Suprapubic skin (tissue), 4 donors: ENCODE results near the gene RPS6KA4. TPM values are rescaled to one million over a fixed set of nuclear protein-coding genes. Genes with fewer than 3 reads are reported as not detected.

Experiments used
- DNase-seq, 2 donors: peaks; one replicate each; pipeline ENCODE4 v3.0.0-alpha.2; 2019; ENCODE audit warnings: low spot score in 2 of 2
- H3K27ac ChIP-seq: fragments of 200-600 bp; sonication (generic); one replicate; pipeline ENCODE4 v1.5.1; 2019
- H3K27me3 ChIP-seq: fragments of 200-600 bp; sonication (generic); one replicate; pipeline ENCODE4 v1.5.1; 2019
- H3K36me3 ChIP-seq: fragments of 200-600 bp; sonication (generic); one replicate; pipeline ENCODE4 v1.5.1; 2019
- H3K4me1 ChIP-seq: fragments of 200-600 bp; sonication (generic); one replicate; pipeline ENCODE4 v1.5.1; 2019
- H3K4me3 ChIP-seq: fragments of 200-600 bp; sonication (generic); one replicate; pipeline ENCODE4 v1.5.1; 2019; ENCODE audit warnings: mild to moderate bottlenecking
- H3K9me3 ChIP-seq: fragments of 200-600 bp; sonication (generic); one replicate; pipeline ENCODE4 v1.5.1; 2019
- CTCF ChIP-seq, 2 donors: fragments of 200-600 bp in 1 of 2; fragments of 450-650 bp in 1 of 2; sonication (generic) in 1 of 2; IDR thresholded peaks; one replicate each; pipeline ENCODE4 v1.5.1; 2016 to 2019; ENCODE audit warnings: antibody characterized with exemption in 2 of 2, mild to moderate bottlenecking in 1 of 2, moderate library complexity in 1 of 2
- EP300 ChIP-seq: sonication (generic); formaldehyde crosslinking; IDR thresholded peaks from one replicate; pipeline ENCODE4 v1.6.1; 2017; ENCODE audit warnings: antibody characterized with exemption
- POLR2A ChIP-seq, 2 donors: fragments of 450-650 bp; IDR thresholded peaks; one replicate each; pipeline ENCODE4 v1.6.1; 2017; ENCODE audit warnings: antibody characterized with exemption in 2 of 2, mild to moderate bottlenecking in 2 of 2, moderate library complexity in 2 of 2
- POLR2AphosphoS5 ChIP-seq, 3 donors: sonication (generic); formaldehyde crosslinking; IDR thresholded peaks; one replicate each; pipeline ENCODE4 v1.6.1; 2017; ENCODE audit warnings: antibody characterized with exemption in 3 of 3
- WGBS: methylation state at CpG from one replicate; pipeline ENCODE4 v1.1.5; 2018; 5-methylcytosine and 5-hydroxymethylcytosine counted together
- total RNA-seq, 4 donors: library from RNA; depleted of rRNA; stranded (reverse); fragments of >200 nt; gene quantifications; one replicate each; pipeline ENCODE4 v1.1.0, GENCODE V29; 2016

RPS6KA4 gene
- total RNA-seq, 4 donors from 2014 or later: 29.4 to 46.0 (median 39.6) TPM

GRCh38 chr11:64403106-64403505, 44.1 kb downstream of the RPS6KA4 start:
- DNase-seq: no peak
- WGBS: 83% methylated on average over 5 of the region's 5 CpGs
- no peaks in the 10 kb centered on the region for H3K9me3 ChIP-seq
- no peak overlapping the region for H3K4me3 ChIP-seq
- peaks cover 9% of the 10 kb centered on the region for H3K4me1 ChIP-seq
- H3K27ac ChIP-seq: no peak overlapping the region
- peaks cover 9% of the 10 kb centered on the region for H3K27me3 ChIP-seq
- no peaks in the 10 kb centered on the region for H3K36me3 ChIP-seq
- TF ChIP-seq POLR2AphosphoS5 (IDR thresholded peaks at IDR 0.05) (no peak), CTCF (IDR thresholded peaks at IDR 0.05) (no peak), POLR2A (IDR thresholded peaks at IDR 0.05) (no peak), EP300 (no peak)

- Histone ChIP-seq H3K4me1 (peaks cover 9% of the 10 kb centered on the region), H3K9me3 (no peaks in the 10 kb centered on the region), H3K36me3 (no peaks in the 10 kb centered on the region), H3K27ac (no peak overlapping the region), H3K4me3 (no peak overlapping the region), H3K27me3 (peaks cover 12% of the 10 kb centered on the region)
- 49% methylated on average over 8 of the region's 10 CpGs for WGBS
- no peak for DNase-seq
- TF ChIP-seq POLR2A (IDR thresholded peaks at IDR 0.05): no peak
- no peak for TF ChIP-seq CTCF (IDR thresholded peaks at IDR 0.05)
- TF ChIP-seq POLR2AphosphoS5 (IDR thresholded peaks at IDR 0.05): no peak
- no peak for TF ChIP-seq EP300
Observed at GRCh38 chr11:64406221-64406946, 47.4 kb downstream of the RPS6KA4 start.

GRCh38 chr11:64407221-64407620, 48.3 kb downstream of the RPS6KA4 start:
- H3K27ac ChIP-seq: no peak overlapping the region
- peaks cover 9% of the 10 kb centered on the region for H3K4me1 ChIP-seq
- 85% methylated on average over 10 of the region's 11 CpGs for WGBS
- TF ChIP-seq POLR2A (IDR thresholded peaks at IDR 0.05) (no peak), EP300 (no peak), CTCF (IDR thresholded peaks at IDR 0.05) (no peak), POLR2AphosphoS5 (IDR thresholded peaks at IDR 0.05) (no peak)
- no peaks in the 10 kb centered on the region for H3K9me3 ChIP-seq
- H3K4me3 ChIP-seq: no peak overlapping the region
- H3K36me3 ChIP-seq: no peaks in the 10 kb centered on the region
- peaks cover 12% of the 10 kb centered on the region for H3K27me3 ChIP-seq
- no peak for DNase-seq

- TF ChIP-seq CTCF (IDR thresholded peaks at IDR 0.05) (no peak), POLR2AphosphoS5 (IDR thresholded peaks at IDR 0.05) (no peak), POLR2A (IDR thresholded peaks at IDR 0.05) (no peak), EP300 (no peak)
- WGBS: 91% methylated on average over 1 of the region's 2 CpGs
Observed at GRCh38 chr11:64407630-64408029, 48.7 kb downstream of the RPS6KA4 start.

GRCh38 chr11:64409278-64409677, 50.3 kb downstream of the RPS6KA4 start:
- Histone ChIP-seq H3K27me3 (peaks cover 8% of the 10 kb centered on the region), H3K36me3 (no peaks in the 10 kb centered on the region), H3K27ac (no peak overlapping the region), H3K9me3 (no peaks in the 10 kb centered on the region), H3K4me1 (peaks cover 9% of the 10 kb centered on the region), H3K4me3 (no peak overlapping the region)
- TF ChIP-seq POLR2A (IDR thresholded peaks at IDR 0.05) (no peak), EP300 (no peak), CTCF (IDR thresholded peaks at IDR 0.05) (no peak), POLR2AphosphoS5 (IDR thresholded peaks at IDR 0.05) (no peak)
- DNase-seq: no peak
- 76% methylated on average over 18 of the region's 20 CpGs for WGBS

More at GRCh38 chr11:64407630-64408029, 48.7 kb downstream of the RPS6KA4 start:
- Histone ChIP-seq H3K27ac (no peak overlapping the region), H3K4me1 (peaks cover 9% of the 10 kb centered on the region), H3K9me3 (no peaks in the 10 kb centered on the region), H3K36me3 (no peaks in the 10 kb centered on the region), H3K4me3 (no peak overlapping the region), H3K27me3 (peaks cover 12% of the 10 kb centered on the region)
- no peak for DNase-seq
